Panc1 (cell line): ENCODE results near the gene STK10.

Experiments used
- POLR2AphosphoS5 ChIP-seq: IDR thresholded peaks from 2 replicates; pipeline ENCODE4 v1.6.1; 2012; ENCODE audit warnings: mild to moderate bottlenecking, low read depth, low read length, moderate library complexity
- SIN3A ChIP-seq: IDR thresholded peaks from 2 replicates; pipeline ENCODE4 v1.6.1; 2012; ENCODE audit warnings: low read depth, mild to moderate bottlenecking, low read length, moderate library complexity, borderline replicate concordance; ENCODE audit not compliant: insufficient read depth
- TCF7L2 ChIP-seq: IDR thresholded peaks from 2 replicates; pipeline ENCODE4 v1.6.1; 2011; ENCODE audit warnings: mild to moderate bottlenecking, low read depth, low read length, inconsistent platforms
- TF ChIP-seq, protein P1 (sequence below): fragments of 450-650 bp; IDR thresholded peaks from 2 replicates; pipeline ENCODE4 v1.5.1; 2017; ENCODE audit warnings: mild to moderate bottlenecking
- TF ChIP-seq, protein P2 (sequence below), 2 experiments: IDR thresholded peaks; 2 replicates each; pipeline ENCODE4 v1.6.1; 2011 to 2012; ENCODE audit warnings: low read depth in 2 of 2, control low read depth in 1 of 2, low read length in 1 of 2, mild to moderate bottlenecking in 1 of 2, moderate library complexity in 1 of 2; ENCODE audit not compliant: insufficient read depth in 1 of 2

DNA sequence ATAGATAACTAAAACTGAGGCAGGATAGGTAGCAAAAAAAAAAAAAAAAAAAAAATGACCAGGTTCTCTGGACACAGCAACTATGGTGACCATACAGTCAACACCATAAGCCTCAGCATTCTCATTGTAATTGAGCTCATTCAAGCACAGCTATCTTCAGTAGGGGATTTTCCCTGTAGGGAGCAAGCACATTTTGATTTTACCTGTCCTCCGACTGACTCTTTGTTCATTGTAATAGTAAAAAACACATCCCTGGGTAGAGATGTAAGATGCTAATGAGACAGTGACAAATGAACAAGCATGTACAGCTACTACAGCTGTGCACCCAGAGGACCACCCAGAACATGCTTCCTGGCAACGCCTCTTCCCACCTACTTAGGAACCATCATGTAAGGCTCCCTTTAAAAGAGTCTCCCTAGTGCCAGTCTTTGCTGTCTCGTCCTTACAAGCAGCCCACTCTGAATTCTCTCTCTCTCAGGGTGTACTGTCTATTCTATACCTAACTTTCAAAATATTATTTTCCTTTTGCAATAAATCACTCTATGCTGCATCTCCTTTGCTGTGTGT is 116.6 kb downstream of the STK10 start:
- TF ChIP-seq, protein P1, sequence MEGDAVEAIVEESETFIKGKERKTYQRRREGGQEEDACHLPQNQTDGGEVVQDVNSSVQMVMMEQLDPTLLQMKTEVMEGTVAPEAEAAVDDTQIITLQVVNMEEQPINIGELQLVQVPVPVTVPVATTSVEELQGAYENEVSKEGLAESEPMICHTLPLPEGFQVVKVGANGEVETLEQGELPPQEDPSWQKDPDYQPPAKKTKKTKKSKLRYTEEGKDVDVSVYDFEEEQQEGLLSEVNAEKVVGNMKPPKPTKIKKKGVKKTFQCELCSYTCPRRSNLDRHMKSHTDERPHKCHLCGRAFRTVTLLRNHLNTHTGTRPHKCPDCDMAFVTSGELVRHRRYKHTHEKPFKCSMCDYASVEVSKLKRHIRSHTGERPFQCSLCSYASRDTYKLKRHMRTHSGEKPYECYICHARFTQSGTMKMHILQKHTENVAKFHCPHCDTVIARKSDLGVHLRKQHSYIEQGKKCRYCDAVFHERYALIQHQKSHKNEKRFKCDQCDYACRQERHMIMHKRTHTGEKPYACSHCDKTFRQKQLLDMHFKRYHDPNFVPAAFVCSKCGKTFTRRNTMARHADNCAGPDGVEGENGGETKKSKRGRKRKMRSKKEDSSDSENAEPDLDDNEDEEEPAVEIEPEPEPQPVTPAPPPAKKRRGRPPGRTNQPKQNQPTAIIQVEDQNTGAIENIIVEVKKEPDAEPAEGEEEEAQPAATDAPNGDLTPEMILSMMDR = no peak
- TF ChIP-seq POLR2AphosphoS5 (no peak), SIN3A (no peak), TCF7L2 (no peak)
- TF ChIP-seq, protein P2, sequence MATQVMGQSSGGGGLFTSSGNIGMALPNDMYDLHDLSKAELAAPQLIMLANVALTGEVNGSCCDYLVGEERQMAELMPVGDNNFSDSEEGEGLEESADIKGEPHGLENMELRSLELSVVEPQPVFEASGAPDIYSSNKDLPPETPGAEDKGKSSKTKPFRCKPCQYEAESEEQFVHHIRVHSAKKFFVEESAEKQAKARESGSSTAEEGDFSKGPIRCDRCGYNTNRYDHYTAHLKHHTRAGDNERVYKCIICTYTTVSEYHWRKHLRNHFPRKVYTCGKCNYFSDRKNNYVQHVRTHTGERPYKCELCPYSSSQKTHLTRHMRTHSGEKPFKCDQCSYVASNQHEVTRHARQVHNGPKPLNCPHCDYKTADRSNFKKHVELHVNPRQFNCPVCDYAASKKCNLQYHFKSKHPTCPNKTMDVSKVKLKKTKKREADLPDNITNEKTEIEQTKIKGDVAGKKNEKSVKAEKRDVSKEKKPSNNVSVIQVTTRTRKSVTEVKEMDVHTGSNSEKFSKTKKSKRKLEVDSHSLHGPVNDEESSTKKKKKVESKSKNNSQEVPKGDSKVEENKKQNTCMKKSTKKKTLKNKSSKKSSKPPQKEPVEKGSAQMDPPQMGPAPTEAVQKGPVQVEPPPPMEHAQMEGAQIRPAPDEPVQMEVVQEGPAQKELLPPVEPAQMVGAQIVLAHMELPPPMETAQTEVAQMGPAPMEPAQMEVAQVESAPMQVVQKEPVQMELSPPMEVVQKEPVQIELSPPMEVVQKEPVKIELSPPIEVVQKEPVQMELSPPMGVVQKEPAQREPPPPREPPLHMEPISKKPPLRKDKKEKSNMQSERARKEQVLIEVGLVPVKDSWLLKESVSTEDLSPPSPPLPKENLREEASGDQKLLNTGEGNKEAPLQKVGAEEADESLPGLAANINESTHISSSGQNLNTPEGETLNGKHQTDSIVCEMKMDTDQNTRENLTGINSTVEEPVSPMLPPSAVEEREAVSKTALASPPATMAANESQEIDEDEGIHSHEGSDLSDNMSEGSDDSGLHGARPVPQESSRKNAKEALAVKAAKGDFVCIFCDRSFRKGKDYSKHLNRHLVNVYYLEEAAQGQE (IDR thresholded peaks at IDR 0.05; ENCODE audit: insufficient read depth in 1 of 2, low read depth in 2 of 2, low read length in 1 of 2) = no peak
